HG02938 (cell line): ENCODE measurements around the gene MAGEB1.

Source experiments
- ATAC-seq: cut with Tn5 transposase; IDR thresholded peaks from one replicate; pipeline ENCODE4 v1.9.1; 2021; ENCODE audit warnings: mild to moderate bottlenecking, moderate library complexity; ENCODE audit not compliant: unreplicated experiment

Gene MAGEB1

GRCh38 chrX:30296408-30297254 lies 49.7 kb downstream of the MAGEB1 start:
- no peak for ATAC-seq

GRCh38 chrX:30301208-30301607 lies 54.3 kb downstream of the MAGEB1 start:
- ATAC-seq: no peak
